ENCODE results near the gene SAC3D1. TPM values are rescaled to one million over a fixed set of nuclear protein-coding genes. Genes with fewer than 3 reads are reported as not detected.

SAC3D1 gene
- total RNA-seq, 2 donors from 2014 or later: 18.1 to 21.6 TPM

- no peak overlapping the region for H3K27ac Mint-ChIP-seq
- H3K9me3 Mint-ChIP-seq: no peaks in the 10 kb centered on the region
- no peaks in the 10 kb centered on the region for H3K36me3 Mint-ChIP-seq (ENCODE audit: insufficient read depth in 2 of 2)
- DNase-seq (no peak), ATAC-seq (replicated peaks in 1 of 2) (no peak)
- no peaks in the 10 kb centered on the region for H3K27me3 Mint-ChIP-seq (ENCODE audit: low read depth)
- no peaks in the 10 kb centered on the region for H3K4me1 Mint-ChIP-seq (ENCODE audit: low read depth)
- H3K4me3 Mint-ChIP-seq: no peak overlapping the region
Observed at GRCh38 chr11:65034423-65034822, 6.6 kb upstream of the SAC3D1 start.

- DNase-seq: no peak
- no peak for ATAC-seq (replicated peaks in 1 of 2)
- Mint-ChIP-seq H3K36me3 (ENCODE audit: insufficient read depth in 2 of 2) (no peaks in the 10 kb centered on the region), H3K27me3 (ENCODE audit: low read depth) (no peaks in the 10 kb centered on the region), H3K4me1 (ENCODE audit: low read depth) (peaks cover 4% of the 10 kb centered on the region), H3K27ac (no peak overlapping the region), H3K4me3 (no peak overlapping the region), H3K9me3 (no peaks in the 10 kb centered on the region)
Observed at GRCh38 chr11:65035579-65035978, 5.4 kb upstream of the SAC3D1 start.

GRCh38 chr11:65036931-65037330, 4.1 kb upstream of the SAC3D1 start:
- ATAC-seq (replicated peaks in 1 of 2): no peak
- Mint-ChIP-seq H3K4me1 (ENCODE audit: low read depth) (peaks cover 4% of the 10 kb centered on the region), H3K27ac (no peak overlapping the region), H3K4me3 (no peak overlapping the region), H3K27me3 (ENCODE audit: low read depth) (no peaks in the 10 kb centered on the region), H3K9me3 (no peaks in the 10 kb centered on the region), H3K36me3 (ENCODE audit: insufficient read depth in 2 of 2) (no peaks in the 10 kb centered on the region)
- DNase-seq: no peak

- Mint-ChIP-seq H3K4me1 (ENCODE audit: low read depth) (peaks cover 12% of the 10 kb centered on the region), H3K36me3 (ENCODE audit: insufficient read depth in 2 of 2) (peaks cover 0 to 5% of the 10 kb centered on the region in 2 donors), H3K4me3 (peak overlapping the region; percentile 89 to 90), H3K27me3 (ENCODE audit: low read depth) (no peaks in the 10 kb centered on the region), H3K27ac (peak overlapping the region; percentile 85), H3K9me3 (no peaks in the 10 kb centered on the region)
- no peak for DNase-seq
- ATAC-seq (replicated peaks in 1 of 2): no peak
Observed at GRCh38 chr11:65040520-65040846, 527 bp upstream of the SAC3D1 start.

GRCh38 chr11:65042891-65043290, 1.9 kb downstream of the SAC3D1 start:
- ATAC-seq (replicated peaks in 1 of 2) (no peak), DNase-seq (no peak)
- Mint-ChIP-seq H3K4me3 (peak overlapping the region; percentile 86 to 90), H3K36me3 (ENCODE audit: insufficient read depth in 2 of 2) (peaks cover 0 to 5% of the 10 kb centered on the region in 2 donors), H3K9me3 (no peaks in the 10 kb centered on the region), H3K27me3 (ENCODE audit: low read depth) (no peaks in the 10 kb centered on the region), H3K27ac (no peak overlapping the region), H3K4me1 (ENCODE audit: low read depth) (peaks cover 19% of the 10 kb centered on the region)

- Mint-ChIP-seq H3K4me1 (ENCODE audit: low read depth) (peaks cover 19% of the 10 kb centered on the region), H3K9me3 (no peaks in the 10 kb centered on the region), H3K36me3 (ENCODE audit: insufficient read depth in 2 of 2) (peaks cover 0 to 5% of the 10 kb centered on the region in 2 donors)
Observed at GRCh38 chr11:65043881-65044501, 3.0 kb downstream of the SAC3D1 start.

GRCh38 chr11:65045061-65045460, 4.1 kb downstream of the SAC3D1 start:
- DNase-seq (no peak), ATAC-seq (replicated peaks in 1 of 2) (no peak)
- Mint-ChIP-seq H3K4me3 (no peak overlapping the region), H3K4me1 (ENCODE audit: low read depth) (peaks cover 15% of the 10 kb centered on the region), H3K36me3 (ENCODE audit: insufficient read depth in 2 of 2) (peaks cover 0 to 5% of the 10 kb centered on the region in 2 donors), H3K9me3 (no peaks in the 10 kb centered on the region), H3K27me3 (ENCODE audit: low read depth) (no peaks in the 10 kb centered on the region), H3K27ac (no peak overlapping the region)

More at GRCh38 chr11:65043881-65044501, 3.0 kb downstream of the SAC3D1 start:
- no peaks in the 10 kb centered on the region for H3K27me3 Mint-ChIP-seq (ENCODE audit: low read depth)
- H3K4me3 Mint-ChIP-seq: no peak overlapping the region
- no peak for ATAC-seq (replicated peaks in 1 of 2)
- DNase-seq: no peak
- H3K27ac Mint-ChIP-seq: no peak overlapping the region

- Mint-ChIP-seq H3K9me3 (no peaks in the 10 kb centered on the region), H3K36me3 (ENCODE audit: insufficient read depth in 2 of 2) (peaks cover 0 to 5% of the 10 kb centered on the region in 2 donors), H3K4me1 (ENCODE audit: low read depth) (peaks cover 15% of the 10 kb centered on the region)
Observed at GRCh38 chr11:65045728-65046127, 4.7 kb downstream of the SAC3D1 start.

GRCh38 chr11:65047581-65048422, 6.8 kb downstream of the SAC3D1 start:
- H3K4me3 Mint-ChIP-seq: peak overlapping the region; percentile 71 to 89
- peak; percentile 41 to 44 for DNase-seq
- peaks cover 10% of the 10 kb centered on the region for H3K4me1 Mint-ChIP-seq (ENCODE audit: low read depth)

More at GRCh38 chr11:65045728-65046127, 4.7 kb downstream of the SAC3D1 start:
- ATAC-seq (replicated peaks in 1 of 2): no peak
- Mint-ChIP-seq H3K27ac (no peak overlapping the region), H3K4me3 (no peak overlapping the region), H3K27me3 (ENCODE audit: low read depth) (no peaks in the 10 kb centered on the region)
- DNase-seq: no peak

GRCh38 chr11:65051398-65051858, 10.4 kb downstream of the SAC3D1 start:
- DNase-seq: peak in 1 of 2 donors; percentile 13
- H3K4me3 Mint-ChIP-seq: no peak overlapping the region

More at GRCh38 chr11:65047581-65048422, 6.8 kb downstream of the SAC3D1 start:
- H3K27ac Mint-ChIP-seq: peak overlapping the region; percentile 42
- ATAC-seq (replicated peaks in 1 of 2): peak; percentile 72 to 77
- H3K27me3 Mint-ChIP-seq (ENCODE audit: low read depth): no peaks in the 10 kb centered on the region
- H3K36me3 Mint-ChIP-seq (ENCODE audit: insufficient read depth in 2 of 2): peaks cover 0 to 5% of the 10 kb centered on the region in 2 donors
- no peaks in the 10 kb centered on the region for H3K9me3 Mint-ChIP-seq

GRCh38 chr11:65053827-65054508, 13.0 kb downstream of the SAC3D1 start:
- DNase-seq (peak; percentile 25 to 26), ATAC-seq (replicated peaks in 1 of 2) (peak; percentile 47 to 52)

More at GRCh38 chr11:65051398-65051858, 10.4 kb downstream of the SAC3D1 start:
- peak in 1 of 2 donors; percentile 46 for ATAC-seq (replicated peaks in 1 of 2)
- no peaks in the 10 kb centered on the region for H3K36me3 Mint-ChIP-seq (ENCODE audit: insufficient read depth in 2 of 2)
- no peaks in the 10 kb centered on the region for H3K27me3 Mint-ChIP-seq (ENCODE audit: low read depth)
- no peak overlapping the region for H3K27ac Mint-ChIP-seq
- H3K9me3 Mint-ChIP-seq: no peaks in the 10 kb centered on the region
- H3K4me1 Mint-ChIP-seq (ENCODE audit: low read depth): peaks cover 26% of the 10 kb centered on the region

GRCh38 chr11:65055538-65055937, 14.5 kb downstream of the SAC3D1 start:
- H3K4me1 Mint-ChIP-seq (ENCODE audit: low read depth): peaks cover 20% of the 10 kb centered on the region
- H3K9me3 Mint-ChIP-seq: no peaks in the 10 kb centered on the region
- ATAC-seq (replicated peaks in 1 of 2) (no peak), DNase-seq (no peak)
- H3K36me3 Mint-ChIP-seq (ENCODE audit: insufficient read depth in 2 of 2): no peaks in the 10 kb centered on the region
- H3K27ac Mint-ChIP-seq: no peak overlapping the region
- H3K4me3 Mint-ChIP-seq: no peak overlapping the region
- no peaks in the 10 kb centered on the region for H3K27me3 Mint-ChIP-seq (ENCODE audit: low read depth)

More at GRCh38 chr11:65053827-65054508, 13.0 kb downstream of the SAC3D1 start:
- H3K4me3 Mint-ChIP-seq: peak overlapping the region; percentile 60 to 77
- H3K4me1 Mint-ChIP-seq (ENCODE audit: low read depth): peaks cover 19% of the 10 kb centered on the region
- no peaks in the 10 kb centered on the region for H3K27me3 Mint-ChIP-seq (ENCODE audit: low read depth)
- no peaks in the 10 kb centered on the region for H3K9me3 Mint-ChIP-seq
- H3K27ac Mint-ChIP-seq: peak overlapping the region; percentile 47
- no peaks in the 10 kb centered on the region for H3K36me3 Mint-ChIP-seq (ENCODE audit: insufficient read depth in 2 of 2)

GRCh38 chr11:65056999-65057398, 16.0 kb downstream of the SAC3D1 start:
- DNase-seq (no peak), ATAC-seq (replicated peaks in 1 of 2) (no peak)
- Mint-ChIP-seq H3K36me3 (ENCODE audit: insufficient read depth in 2 of 2) (no peaks in the 10 kb centered on the region), H3K4me3 (no peak overlapping the region), H3K9me3 (no peaks in the 10 kb centered on the region), H3K4me1 (ENCODE audit: low read depth) (peaks cover 25% of the 10 kb centered on the region), H3K27me3 (ENCODE audit: low read depth) (no peaks in the 10 kb centered on the region), H3K27ac (no peak overlapping the region)

Measured in activated T-cell treated with anti-CD3 and anti-CD28 coated beads, Interleukin-2, amount 50 U/mL, for 72 hours (primary cell).